KMS-11 (cell line): ENCODE measurements around the gene MCRIP1.

Source experiments
- H2AFZ ChIP-seq: fragments of 200-600 bp; sonication (generic); 2 replicates; pipeline ENCODE4 v1.6.1; 2016; ENCODE audit warnings: antibody characterized with exemption, mixed run types, low read depth
- H3K27ac ChIP-seq: fragments of 200-600 bp; sonication (generic); 2 replicates; pipeline ENCODE4 v1.6.1; 2016; ENCODE audit warnings: mild to moderate bottlenecking, mixed run types
- H3K27me3 ChIP-seq: fragments of 200-600 bp; sonication (generic); 2 replicates; pipeline ENCODE4 v1.6.1; 2017; ENCODE audit warnings: mild to moderate bottlenecking, low read depth, mixed run types, moderate library complexity; ENCODE audit not compliant: insufficient read depth
- H3K36me3 ChIP-seq: fragments of 200-600 bp; sonication (generic); 2 replicates; pipeline ENCODE4 v1.6.1; 2017; ENCODE audit warnings: mild to moderate bottlenecking, mixed run types; ENCODE audit not compliant: insufficient read depth
- H3K4me1 ChIP-seq: fragments of 200-600 bp; sonication (generic); 2 replicates; pipeline ENCODE4 v1.6.1; 2016; ENCODE audit warnings: mild to moderate bottlenecking, low read depth, mixed run types; ENCODE audit not compliant: poor library complexity, severe bottlenecking
- H3K4me2 ChIP-seq: fragments of 200-600 bp; sonication (generic); 2 replicates; pipeline ENCODE4 v1.7.0; 2016; ENCODE audit warnings: mild to moderate bottlenecking, mixed run types
- H3K4me3 ChIP-seq: fragments of 200-600 bp; sonication (generic); IDR thresholded peaks from 2 replicates; pipeline ENCODE4 v1.6.1; 2017; ENCODE audit warnings: low read depth, low read length, mixed read lengths; ENCODE audit not compliant: insufficient read depth
- H3K79me2 ChIP-seq: fragments of 200-600 bp; sonication (generic); 2 replicates; pipeline ENCODE4 v1.6.1; 2016; ENCODE audit warnings: low read depth, mixed run types; ENCODE audit not compliant: insufficient read depth
- H3K9ac ChIP-seq: fragments of 200-600 bp; sonication (generic); 2 replicates; pipeline ENCODE4 v1.6.1; 2016; ENCODE audit warnings: mild to moderate bottlenecking, mixed run types
- H4K20me1 ChIP-seq: fragments of 200-600 bp; sonication (generic); 2 replicates; pipeline ENCODE4 v1.6.1; 2016; ENCODE audit warnings: mild to moderate bottlenecking, mixed run types; ENCODE audit not compliant: insufficient read depth
- CTCF ChIP-seq: fragments of 200-600 bp; sonication (generic); conservative IDR thresholded peaks from 2 replicates; pipeline ENCODE4 v1.6.1; 2017; ENCODE audit warnings: low read depth, mild to moderate bottlenecking, antibody characterized with exemption, low read length, moderate library complexity, mixed read lengths

The MCRIP1 gene

GRCh38 chr17:81810892-81811704 lies 22.0 kb downstream of the MCRIP1 start:
- Histone ChIP-seq H3K79me2 (no peaks in the 10 kb centered on the region), H2AFZ (no peak overlapping the region), H3K4me1 (no peaks in the 10 kb centered on the region), H4K20me1 (no peaks in the 10 kb centered on the region), H3K36me3 (no peaks in the 10 kb centered on the region), H3K27me3 (peaks cover 92% of the 10 kb centered on the region), H3K27ac (no peak overlapping the region), H3K9ac (no peak overlapping the region), H3K4me2 (no peak overlapping the region), H3K4me3 (no peak overlapping the region)
- no peak for TF ChIP-seq CTCF

GRCh38 chr17:81810476-81810875 lies 22.6 kb downstream of the MCRIP1 start:
- H3K27ac ChIP-seq, result no peak overlapping the region
- H2AFZ ChIP-seq, result no peak overlapping the region
- no peak overlapping the region for H3K4me2 ChIP-seq
- no peaks in the 10 kb centered on the region for H3K36me3 ChIP-seq
- no peaks in the 10 kb centered on the region for H3K4me1 ChIP-seq
- no peaks in the 10 kb centered on the region for H4K20me1 ChIP-seq
- no peak for TF ChIP-seq CTCF
- H3K27me3 ChIP-seq, result peaks cover 93% of the 10 kb centered on the region
- no peaks in the 10 kb centered on the region for H3K79me2 ChIP-seq
- H3K4me3 ChIP-seq, result no peak overlapping the region
- no peak overlapping the region for H3K9ac ChIP-seq

DNA sequence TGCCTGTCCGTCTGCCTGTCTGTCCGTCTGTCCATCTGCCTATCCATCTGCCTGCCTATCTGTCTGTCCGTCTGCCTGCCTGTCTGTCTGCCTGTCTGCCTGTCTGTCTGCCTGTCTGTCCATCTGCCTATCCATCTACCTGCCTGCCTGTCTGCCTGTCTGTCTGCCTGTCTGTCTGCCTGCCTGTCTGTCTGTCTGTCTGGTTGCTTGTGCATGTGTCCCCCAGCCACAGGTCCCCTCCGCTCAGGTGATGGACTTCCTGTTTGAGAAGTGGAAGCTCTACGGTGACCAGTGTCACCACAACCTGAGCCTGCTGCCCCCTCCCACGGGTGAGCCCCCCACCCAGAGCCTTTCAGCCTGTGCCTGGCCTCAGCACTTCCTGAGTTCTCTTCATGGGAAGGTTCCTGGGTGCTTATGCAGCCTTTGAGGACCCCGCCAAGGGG lies 23.5 kb downstream of the MCRIP1 start:
- H3K79me2 ChIP-seq, result no peaks in the 10 kb centered on the region
- no peak overlapping the region for H3K9ac ChIP-seq
- H3K4me2 ChIP-seq, result no peak overlapping the region
- no peak for TF ChIP-seq CTCF
- H3K36me3 ChIP-seq, result no peaks in the 10 kb centered on the region
- no peak overlapping the region for H3K4me3 ChIP-seq
- H2AFZ ChIP-seq, result no peak overlapping the region
- no peaks in the 10 kb centered on the region for H4K20me1 ChIP-seq
- no peaks in the 10 kb centered on the region for H3K4me1 ChIP-seq
- H3K27me3 ChIP-seq, result peaks cover 96% of the 10 kb centered on the region
- no peak overlapping the region for H3K27ac ChIP-seq

- Histone ChIP-seq H3K27ac (no peak overlapping the region), H2AFZ (no peak overlapping the region), H3K4me2 (no peak overlapping the region), H3K79me2 (no peaks in the 10 kb centered on the region), H3K4me1 (no peaks in the 10 kb centered on the region), H3K27me3 (peaks cover 95% of the 10 kb centered on the region), H3K9ac (no peak overlapping the region), H3K4me3 (no peak overlapping the region), H4K20me1 (no peaks in the 10 kb centered on the region), H3K36me3 (no peaks in the 10 kb centered on the region)
- no peak for TF ChIP-seq CTCF
Measured at GRCh38 chr17:81808778-81809555, 24.1 kb downstream of the MCRIP1 start.
